GM18511 (cell line): ENCODE measurements around the gene SNTG2.
"Not testable (repeated sequence)": the region's sequence is repeated elsewhere in the genome, so short reads cannot be mapped to it uniquely, and the experiment has no call there.

Experiments used
- ATAC-seq: cut with Tn5 transposase; IDR thresholded peaks from one replicate; pipeline ENCODE4 v1.9.1; 2021; ENCODE audit warnings: mild to moderate bottlenecking, moderate library complexity; ENCODE audit not compliant: unreplicated experiment

The SNTG2 gene

GRCh38 chr2:1170241-1170640 is 219.6 kb downstream of the SNTG2 start:
- no peak for ATAC-seq

GRCh38 chr2:1170711-1171110 is 220.1 kb downstream of the SNTG2 start:
- ATAC-seq, result no peak

DNA sequence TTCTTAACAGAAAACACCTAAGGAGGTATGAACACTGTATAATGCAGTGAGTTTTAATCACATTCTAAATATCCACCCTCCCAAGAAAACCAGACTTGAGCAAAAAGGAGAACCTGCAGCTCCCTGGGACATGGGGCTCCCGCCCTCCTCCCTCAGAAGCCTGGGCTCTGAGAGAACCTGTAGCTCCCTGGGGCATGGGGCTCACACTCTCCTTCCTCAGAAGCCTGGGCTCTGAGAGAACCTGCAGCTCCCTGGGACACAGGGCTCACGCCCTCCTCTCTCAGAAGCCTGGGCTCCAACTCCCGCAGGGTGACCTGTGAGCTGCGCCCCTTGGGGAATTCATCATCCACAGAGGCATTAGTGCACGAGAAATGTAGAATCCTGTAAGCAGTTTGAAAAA is 222.9 kb downstream of the SNTG2 start:
- ATAC-seq, result no peak

DNA sequence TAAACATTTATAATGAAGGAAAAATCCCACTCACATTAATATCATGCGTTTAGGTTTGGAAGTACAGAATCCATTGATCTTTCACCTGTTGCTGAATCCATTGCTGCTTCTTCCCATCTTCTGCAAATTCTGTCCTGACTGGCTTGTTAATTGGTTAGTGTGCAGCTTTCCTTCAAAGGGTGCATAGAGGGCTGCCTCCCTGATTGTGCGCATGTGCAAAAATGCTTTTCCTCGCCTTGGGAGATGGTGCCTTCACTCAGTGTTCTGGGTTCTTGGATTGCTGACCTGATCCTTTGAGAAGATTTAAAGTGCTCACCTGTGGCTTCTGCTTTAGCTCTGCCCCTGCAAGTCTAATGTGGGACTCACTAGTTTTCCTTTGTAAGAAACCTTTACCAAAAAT is 231.2 kb downstream of the SNTG2 start:
- no peak for ATAC-seq

DNA sequence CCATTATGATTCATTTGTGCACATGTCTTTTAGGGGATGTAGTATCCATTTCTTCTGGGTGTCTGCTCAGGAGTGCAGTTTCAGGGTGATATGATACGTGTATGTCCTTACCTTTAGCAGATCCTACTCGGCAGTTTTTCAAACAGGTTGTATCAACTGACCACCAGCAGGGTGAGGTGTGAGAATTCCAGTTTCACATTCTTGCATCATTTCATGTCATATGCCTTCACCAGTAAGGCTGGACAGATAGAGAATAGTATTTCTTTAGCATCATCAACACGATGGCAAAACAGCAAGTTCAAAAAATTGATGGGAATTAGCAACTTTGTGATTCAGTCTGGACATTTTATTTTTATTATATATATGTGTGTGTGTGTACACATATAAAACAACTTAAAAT is 232.7 kb downstream of the SNTG2 start:
- ATAC-seq, result no peak

- no peak for ATAC-seq
Measured at GRCh38 chr2:1186421-1186820, 235.8 kb downstream of the SNTG2 start.

DNA sequence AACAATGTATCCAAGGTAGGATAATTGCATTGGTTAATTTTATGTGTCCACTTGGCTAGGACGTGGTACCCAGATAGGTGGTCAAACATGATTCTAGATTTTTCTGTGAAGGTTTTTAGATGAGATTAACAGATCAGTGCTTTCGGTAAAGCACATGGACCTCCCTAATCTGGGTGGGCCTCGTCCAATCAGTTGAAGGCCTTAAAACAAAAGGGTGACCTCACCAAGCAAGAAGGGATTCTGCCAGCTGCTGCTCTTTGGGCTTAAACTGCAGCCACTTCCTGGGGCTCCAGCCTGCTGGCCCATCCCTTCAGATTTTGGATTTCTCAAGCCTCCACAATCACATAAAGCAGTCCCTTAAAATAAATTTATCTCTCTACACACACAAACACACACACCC is 236.5 kb downstream of the SNTG2 start:
- no peak for ATAC-seq

DNA sequence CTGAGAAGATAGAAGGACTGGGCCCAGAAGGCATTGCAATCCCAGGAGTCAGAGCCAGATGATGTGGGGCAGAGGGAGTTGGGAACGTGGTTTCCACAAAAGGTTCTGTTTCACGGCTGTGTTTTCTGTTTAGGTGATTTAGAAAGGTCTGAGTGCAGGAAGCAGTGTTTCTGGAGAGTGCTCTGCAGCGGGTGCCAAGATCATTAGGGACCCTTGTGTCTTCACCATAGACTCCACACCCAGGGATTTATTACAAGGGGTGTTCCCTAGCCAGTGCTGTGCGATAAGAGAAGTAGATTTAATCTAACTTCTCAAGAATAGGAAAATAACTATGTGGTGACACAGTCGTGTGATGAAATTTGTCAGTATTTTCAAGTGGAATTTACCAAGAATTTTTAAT is 241.5 kb downstream of the SNTG2 start:
- ATAC-seq, result no peak

- no peak for ATAC-seq
Measured at GRCh38 chr2:1193801-1194200, 243.2 kb downstream of the SNTG2 start.

GRCh38 chr2:1203772-1204171 is 253.1 kb downstream of the SNTG2 start:
- ATAC-seq, result no peak

GRCh38 chr2:1205853-1206252 is 255.2 kb downstream of the SNTG2 start:
- ATAC-seq, result no peak

GRCh38 chr2:1207962-1208510 is 257.4 kb downstream of the SNTG2 start:
- ATAC-seq, result no peak

GRCh38 chr2:1208522-1208921 is 257.9 kb downstream of the SNTG2 start:
- ATAC-seq, result no peak

GRCh38 chr2:1209246-1209645 is 258.6 kb downstream of the SNTG2 start:
- no peak for ATAC-seq

DNA sequence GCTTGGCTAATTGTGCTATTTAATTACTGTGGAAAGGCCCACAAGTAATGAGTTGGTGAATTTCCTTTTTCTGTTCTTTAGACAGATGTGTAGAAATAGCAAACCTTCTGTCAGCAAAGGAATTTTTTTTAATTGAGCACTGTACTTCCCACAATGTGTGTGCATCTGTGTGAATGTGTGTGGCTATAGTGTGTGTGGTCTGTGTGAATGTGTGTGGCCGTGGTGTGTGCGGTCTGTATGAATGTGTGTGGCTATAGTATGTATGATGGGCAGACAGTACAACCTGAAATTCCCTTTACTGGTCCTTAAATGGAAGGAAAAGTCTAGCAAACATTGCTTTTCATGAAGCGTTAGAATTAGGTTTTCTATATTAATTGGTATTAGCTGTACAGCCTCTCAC is 259.1 kb downstream of the SNTG2 start:
- ATAC-seq, result no peak

DNA sequence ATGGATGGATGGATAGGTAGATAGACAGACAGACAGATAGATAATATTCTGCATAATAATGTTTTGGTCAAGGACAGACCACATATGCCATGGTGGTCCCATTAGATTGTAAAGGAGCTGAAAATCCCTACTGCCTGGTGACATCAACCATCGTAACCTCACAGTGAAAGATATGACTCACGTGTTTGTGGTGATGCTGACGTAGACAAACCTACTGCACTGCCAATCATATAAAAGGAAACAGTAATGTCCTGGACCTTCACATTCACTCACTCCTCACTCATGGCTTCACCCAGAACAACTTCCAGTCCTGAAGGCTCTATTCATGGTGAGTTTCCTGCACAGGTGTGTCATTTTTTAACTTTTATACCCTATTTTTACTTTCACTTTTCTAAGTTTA is 259.7 kb downstream of the SNTG2 start:
- ATAC-seq, result no peak

GRCh38 chr2:1219901-1220573 is 269.4 kb downstream of the SNTG2 start:
- ATAC-seq, result no peak

DNA sequence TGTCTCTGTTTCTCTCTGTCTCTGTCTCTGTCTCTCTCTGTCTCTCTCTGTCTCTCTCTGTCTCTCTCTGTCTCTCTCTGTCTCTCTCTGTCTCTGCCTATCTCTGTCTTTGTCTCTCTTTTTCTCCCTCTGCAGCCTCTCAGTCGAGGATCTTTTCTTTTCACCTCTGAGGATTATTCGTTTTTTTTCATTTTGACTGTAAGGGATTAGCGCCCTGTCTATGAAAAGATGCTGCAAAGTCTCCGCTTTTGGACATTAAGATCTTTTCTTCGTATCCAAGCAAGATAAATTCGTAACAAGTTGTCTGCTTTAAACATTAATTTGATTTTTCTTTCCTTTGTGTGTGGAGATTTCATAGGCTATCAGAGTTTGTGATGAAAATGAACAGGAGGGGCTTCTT is 271.4 kb downstream of the SNTG2 start:
- no peak for ATAC-seq

GRCh38 chr2:1223791-1224190 is 273.1 kb downstream of the SNTG2 start:
- no peak for ATAC-seq

- no peak for ATAC-seq
Measured at GRCh38 chr2:1224901-1225300, 274.3 kb downstream of the SNTG2 start.

GRCh38 chr2:1226766-1227165 is 276.1 kb downstream of the SNTG2 start:
- no peak for ATAC-seq

GRCh38 chr2:1227274-1227900 is 276.7 kb downstream of the SNTG2 start:
- ATAC-seq, result no peak

GRCh38 chr2:1229596-1229995 is 278.9 kb downstream of the SNTG2 start:
- ATAC-seq, result not testable (repeated sequence)
